HUES6 (cell line): ENCODE measurements around the gene NBDY.

Experiments
- H3K27ac ChIP-seq: 2 replicates; pipeline ENCODE4 v1.7.0; 2013; ENCODE audit warnings: low read depth, mild to moderate bottlenecking, low read length, inconsistent platforms
- H3K27me3 ChIP-seq: 2 replicates; pipeline ENCODE4 v1.6.1; 2013; ENCODE audit warnings: low read length; ENCODE audit not compliant: control insufficient read depth, insufficient read depth
- H3K36me3 ChIP-seq: 2 replicates; pipeline ENCODE4 v1.6.1; 2013; ENCODE audit warnings: low read length; ENCODE audit not compliant: control insufficient read depth, insufficient read depth
- H3K4me1 ChIP-seq: 2 replicates; pipeline ENCODE4 v1.6.1; 2013; ENCODE audit warnings: low read length; ENCODE audit not compliant: control insufficient read depth, insufficient read depth
- H3K4me3 ChIP-seq: 2 replicates; pipeline ENCODE4 v1.5.1; 2013; ENCODE audit warnings: low read depth, low read length
- H3K9ac ChIP-seq: one replicate; pipeline ENCODE4 v1.6.1; 2013; ENCODE audit warnings: mild to moderate bottlenecking, low read length
- H3K9me3 ChIP-seq: 2 replicates; pipeline ENCODE4 v1.6.1; 2013; ENCODE audit warnings: low read depth, low read length; ENCODE audit not compliant: control insufficient read depth, insufficient read depth

The NBDY gene

GRCh38 chrX:56796641-56797395 is 67.8 kb downstream of the NBDY start:
- Histone ChIP-seq H3K27ac (no peak overlapping the region), H3K9me3 (no peaks in the 10 kb centered on the region; the same call in 1 of the 2 replicates), H3K4me1 (peaks cover 23% of the 10 kb centered on the region), H3K27me3 (no peaks in the 10 kb centered on the region), H3K9ac (no peak overlapping the region), H3K36me3 (0 out of 2 replicates have a peak, but pooled peaks cover 5% of the 10 kb centered on the region), H3K4me3 (no peak overlapping the region)

- no peak overlapping the region for H3K4me3 ChIP-seq
- H3K27me3 ChIP-seq, result no peaks in the 10 kb centered on the region
- H3K4me1 ChIP-seq, result peaks cover 31% of the 10 kb centered on the region
- no peaks in the 10 kb centered on the region; the same call in 1 of the 2 replicates for H3K9me3 ChIP-seq
- no peaks in the 10 kb centered on the region for H3K36me3 ChIP-seq
- no peak overlapping the region for H3K27ac ChIP-seq
- H3K9ac ChIP-seq, result no peak overlapping the region
Observed at GRCh38 chrX:56797574-56798338, 68.7 kb downstream of the NBDY start.

DNA sequence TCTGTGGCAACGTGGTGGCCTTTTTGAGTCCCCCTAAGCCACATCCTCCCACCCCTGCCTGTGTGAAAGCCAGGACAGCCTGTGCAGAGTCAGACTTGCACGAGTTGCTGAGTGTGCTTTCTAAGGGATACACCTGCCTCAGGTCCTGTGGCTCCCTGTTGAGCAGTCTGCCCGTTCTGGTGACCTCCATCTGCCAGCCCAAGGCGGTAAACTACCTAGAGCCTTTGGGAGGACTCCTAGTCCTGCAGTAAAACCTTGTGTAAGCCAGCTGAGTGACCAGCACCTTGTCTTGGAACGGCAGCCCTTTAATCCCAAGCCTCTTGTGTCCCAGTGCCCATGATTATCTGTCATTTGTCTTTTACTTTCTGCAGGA is 69.3 kb downstream of the NBDY start:
- Histone ChIP-seq H3K27ac (no peak overlapping the region), H3K9me3 (no peaks in the 10 kb centered on the region; the same call in 1 of the 2 replicates), H3K27me3 (no peaks in the 10 kb centered on the region), H3K36me3 (no peaks in the 10 kb centered on the region), H3K4me1 (peaks cover 33% of the 10 kb centered on the region), H3K9ac (no peak overlapping the region), H3K4me3 (no peak overlapping the region)

DNA sequence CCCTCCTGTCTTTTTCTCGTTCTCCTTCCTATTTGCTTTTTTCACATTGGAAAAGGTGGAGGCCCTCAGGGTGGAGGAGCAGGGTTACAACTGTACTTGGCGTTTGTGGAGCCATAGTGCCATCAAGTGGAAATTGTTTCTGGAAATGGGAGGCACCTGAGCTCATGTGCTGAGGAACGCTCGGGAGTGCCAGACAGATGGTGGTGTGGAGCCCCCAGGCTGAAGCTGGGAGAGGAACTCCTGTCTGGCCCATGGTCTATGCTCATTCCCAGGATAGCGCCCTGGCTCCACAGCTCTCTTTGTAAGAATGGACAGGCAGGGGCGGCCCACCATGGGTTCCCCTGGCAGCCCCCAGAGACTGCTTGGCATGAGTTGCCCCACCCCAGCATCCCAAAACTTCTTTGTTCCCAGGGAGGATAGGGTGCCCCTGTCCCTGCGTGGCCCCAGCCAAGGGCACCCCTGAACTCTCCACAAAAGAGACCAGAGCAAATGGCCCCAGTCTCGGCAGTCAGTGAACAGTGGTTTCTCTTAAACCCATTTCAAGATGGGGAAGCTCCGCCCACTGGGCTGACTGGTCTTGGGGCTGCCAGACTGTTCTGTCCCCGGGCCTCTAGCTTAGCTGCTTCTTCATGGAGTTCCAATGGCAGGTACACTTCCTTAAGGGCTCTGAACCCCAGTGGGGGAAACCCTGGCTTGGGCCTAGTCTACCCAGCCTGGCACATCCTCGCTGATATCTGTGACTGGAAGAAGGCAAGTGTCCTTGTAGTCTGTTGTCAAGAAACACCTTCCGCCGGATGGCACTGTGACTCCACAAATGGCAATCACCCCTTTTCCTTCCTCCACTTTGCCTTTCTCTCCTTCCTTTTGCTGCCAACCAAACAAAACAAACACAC is 70.1 kb downstream of the NBDY start:
- Histone ChIP-seq H3K36me3 (no peaks in the 10 kb centered on the region), H3K4me1 (peaks cover 38% of the 10 kb centered on the region), H3K9me3 (no peaks in the 10 kb centered on the region; the same call in 1 of the 2 replicates), H3K9ac (no peak overlapping the region), H3K27ac (no peak overlapping the region), H3K4me3 (no peak overlapping the region), H3K27me3 (no peaks in the 10 kb centered on the region)

DNA sequence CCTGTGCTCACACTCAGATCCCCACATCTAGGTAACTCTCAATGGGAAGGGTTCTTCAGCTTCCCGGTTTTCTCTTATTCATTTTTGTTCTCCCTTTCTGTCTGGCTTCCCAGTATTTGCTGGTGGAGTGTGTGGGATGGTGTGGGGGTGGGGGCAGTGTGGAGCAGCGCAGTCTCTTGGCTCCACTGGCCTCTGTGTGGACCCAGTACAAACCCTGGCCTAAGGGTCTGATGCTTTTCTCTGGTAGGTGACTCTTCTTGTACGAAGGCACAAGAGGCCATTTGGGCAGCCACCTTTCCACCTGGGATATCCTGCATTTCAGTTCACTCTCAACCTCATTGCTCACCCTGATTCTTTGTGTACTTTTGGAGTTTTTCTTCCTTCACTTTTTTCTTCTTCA is 71.3 kb downstream of the NBDY start:
- H3K9ac ChIP-seq, result peak overlapping the region; percentile 48
- peaks cover 48% of the 10 kb centered on the region for H3K4me1 ChIP-seq
- H3K4me3 ChIP-seq, result no peak overlapping the region
- no peaks in the 10 kb centered on the region for H3K27me3 ChIP-seq
- no peak overlapping the region; the same call in 1 of the 2 replicates for H3K27ac ChIP-seq
- H3K36me3 ChIP-seq, result no peaks in the 10 kb centered on the region
- H3K9me3 ChIP-seq, result no peaks in the 10 kb centered on the region; the same call in 1 of the 2 replicates

GRCh38 chrX:56800801-56801200 is 71.8 kb downstream of the NBDY start:
- Histone ChIP-seq H3K4me3 (no peak overlapping the region), H3K27me3 (no peaks in the 10 kb centered on the region), H3K36me3 (no peaks in the 10 kb centered on the region), H3K9me3 (no peaks in the 10 kb centered on the region; the same call in 1 of the 2 replicates), H3K27ac (no peak overlapping the region; the same call in 1 of the 2 replicates), H3K9ac (peak overlapping the region; percentile 48), H3K4me1 (peaks cover 48% of the 10 kb centered on the region)

- H3K36me3 ChIP-seq, result no peaks in the 10 kb centered on the region
- H3K4me1 ChIP-seq, result peaks cover 48% of the 10 kb centered on the region
- H3K9me3 ChIP-seq, result no peaks in the 10 kb centered on the region; the same call in 1 of the 2 replicates
- H3K27ac ChIP-seq, result no peak overlapping the region
- no peaks in the 10 kb centered on the region for H3K27me3 ChIP-seq
- H3K9ac ChIP-seq, result no peak overlapping the region
- no peak overlapping the region for H3K4me3 ChIP-seq
Observed at GRCh38 chrX:56802428-56802827, 73.4 kb downstream of the NBDY start.

GRCh38 chrX:56802921-56803849 is 74.1 kb downstream of the NBDY start:
- Histone ChIP-seq H3K4me1 (peaks cover 48% of the 10 kb centered on the region), H3K27me3 (no peaks in the 10 kb centered on the region), H3K27ac (peak overlapping the region; percentile 69), H3K36me3 (no peaks in the 10 kb centered on the region), H3K9me3 (no peaks in the 10 kb centered on the region; the same call in 1 of the 2 replicates), H3K4me3 (peak overlapping the region; percentile 28; the same call in 1 of the 2 replicates), H3K9ac (peak overlapping the region; percentile 78)

DNA sequence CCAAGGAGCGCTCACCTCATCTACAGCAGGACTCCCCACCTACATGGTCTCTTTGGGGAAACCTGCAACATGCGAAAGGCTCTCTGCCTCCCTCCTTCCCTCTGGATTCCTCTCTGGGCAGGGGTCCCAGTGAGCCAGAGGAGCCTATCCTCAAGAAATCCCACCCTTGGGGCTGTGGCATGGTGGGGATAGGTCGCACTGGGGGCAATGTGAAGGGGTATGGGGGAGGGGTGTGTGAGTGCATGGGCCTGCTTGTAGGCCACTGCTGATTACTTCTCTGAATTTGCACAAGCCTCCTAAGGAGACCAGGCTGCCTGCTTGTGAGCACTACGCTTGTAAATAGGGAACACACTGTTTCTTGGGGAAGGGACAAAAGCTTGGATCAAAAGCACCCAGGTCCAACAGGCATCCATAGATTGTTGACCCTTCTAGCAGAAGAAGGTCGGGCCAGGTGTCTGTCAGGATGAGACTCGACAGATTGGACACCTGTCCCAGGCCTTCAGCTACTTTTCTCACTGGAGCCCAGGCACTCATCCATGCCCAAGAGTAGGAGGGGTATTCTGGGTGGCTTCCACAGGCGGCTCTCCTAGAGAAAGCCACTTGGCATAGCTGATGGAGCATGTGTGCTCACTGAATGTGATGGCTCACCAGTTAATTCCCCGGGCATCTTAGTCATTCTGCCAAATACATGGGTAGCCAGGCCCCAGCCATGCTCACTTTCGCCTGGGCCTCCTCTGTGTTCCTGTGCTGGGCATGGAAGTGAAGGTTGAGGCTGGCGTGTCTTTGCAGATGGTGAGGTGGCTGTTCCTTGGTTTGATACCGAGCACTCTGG is 75.0 kb downstream of the NBDY start:
- no peaks in the 10 kb centered on the region for H3K27me3 ChIP-seq
- peaks cover 45% of the 10 kb centered on the region for H3K4me1 ChIP-seq
- no peak overlapping the region for H3K4me3 ChIP-seq
- peak overlapping the region; percentile 69; the same call in 1 of the 2 replicates for H3K27ac ChIP-seq
- peak overlapping the region; percentile 58 for H3K9ac ChIP-seq
- no peaks in the 10 kb centered on the region for H3K36me3 ChIP-seq
- no peaks in the 10 kb centered on the region; the same call in 1 of the 2 replicates for H3K9me3 ChIP-seq
